Measurements from ENCODE around the gene TIMM17A. TPM values are rescaled to one million over a fixed set of nuclear protein-coding genes. Genes with fewer than 3 reads are reported as not detected.

The TIMM17A gene
- total and polyA plus RNA-seq, 7 donors = 45.4 to 176 (median 82.6) TPM

DNA sequence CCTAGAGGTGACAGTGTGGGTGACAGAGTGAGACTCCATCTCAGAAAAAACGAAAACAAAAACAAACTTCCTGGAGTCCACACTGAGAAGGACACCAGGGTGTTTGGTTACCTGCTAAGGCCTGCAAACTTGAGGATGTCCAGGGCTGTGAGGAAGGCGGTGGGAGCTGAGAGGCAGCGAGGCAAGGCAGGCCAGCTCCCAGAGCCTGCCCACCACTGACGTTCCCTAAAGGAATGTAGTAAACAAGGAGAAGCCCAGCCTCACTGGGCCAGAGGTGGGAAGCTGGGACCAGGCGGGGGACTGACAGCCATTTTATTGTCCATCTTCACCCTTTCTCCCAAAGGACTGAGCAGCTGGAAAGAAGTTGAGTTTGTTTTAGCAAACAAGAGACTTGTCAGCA is 42.5 kb upstream of the TIMM17A start:
- H3K27me3 ChIP-seq (ENCODE audit: insufficient read depth in 3 of 3, low read length in 2 of 3) = no peaks in the 10 kb centered on the region
- H3K27ac ChIP-seq = no peak overlapping the region
- 53 to 77% (median 59%) methylated on average over 5 of the region's 5 CpGs for WGBS, 3 donors
- TF ChIP-seq, protein P1, sequence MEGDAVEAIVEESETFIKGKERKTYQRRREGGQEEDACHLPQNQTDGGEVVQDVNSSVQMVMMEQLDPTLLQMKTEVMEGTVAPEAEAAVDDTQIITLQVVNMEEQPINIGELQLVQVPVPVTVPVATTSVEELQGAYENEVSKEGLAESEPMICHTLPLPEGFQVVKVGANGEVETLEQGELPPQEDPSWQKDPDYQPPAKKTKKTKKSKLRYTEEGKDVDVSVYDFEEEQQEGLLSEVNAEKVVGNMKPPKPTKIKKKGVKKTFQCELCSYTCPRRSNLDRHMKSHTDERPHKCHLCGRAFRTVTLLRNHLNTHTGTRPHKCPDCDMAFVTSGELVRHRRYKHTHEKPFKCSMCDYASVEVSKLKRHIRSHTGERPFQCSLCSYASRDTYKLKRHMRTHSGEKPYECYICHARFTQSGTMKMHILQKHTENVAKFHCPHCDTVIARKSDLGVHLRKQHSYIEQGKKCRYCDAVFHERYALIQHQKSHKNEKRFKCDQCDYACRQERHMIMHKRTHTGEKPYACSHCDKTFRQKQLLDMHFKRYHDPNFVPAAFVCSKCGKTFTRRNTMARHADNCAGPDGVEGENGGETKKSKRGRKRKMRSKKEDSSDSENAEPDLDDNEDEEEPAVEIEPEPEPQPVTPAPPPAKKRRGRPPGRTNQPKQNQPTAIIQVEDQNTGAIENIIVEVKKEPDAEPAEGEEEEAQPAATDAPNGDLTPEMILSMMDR (IDR thresholded peaks at IDR 0.05) = no peak
- peaks cover 29% of the 10 kb centered on the region for H3K4me1 ChIP-seq
- intact Hi-C loops (cut with DNase I) = no loop called here
- no peak for ATAC-seq
- peak in 1 of 2 donors; percentile 54 for DNase-seq
- peaks cover 0 to 4% of the 10 kb centered on the region in 2 donors for H3K36me3 ChIP-seq (ENCODE audit: insufficient read depth in 1 of 2, low read depth in 1 of 2)
- no peak overlapping the region for H3K4me3 ChIP-seq
- H3K9me3 ChIP-seq = no peaks in the 10 kb centered on the region

DNA sequence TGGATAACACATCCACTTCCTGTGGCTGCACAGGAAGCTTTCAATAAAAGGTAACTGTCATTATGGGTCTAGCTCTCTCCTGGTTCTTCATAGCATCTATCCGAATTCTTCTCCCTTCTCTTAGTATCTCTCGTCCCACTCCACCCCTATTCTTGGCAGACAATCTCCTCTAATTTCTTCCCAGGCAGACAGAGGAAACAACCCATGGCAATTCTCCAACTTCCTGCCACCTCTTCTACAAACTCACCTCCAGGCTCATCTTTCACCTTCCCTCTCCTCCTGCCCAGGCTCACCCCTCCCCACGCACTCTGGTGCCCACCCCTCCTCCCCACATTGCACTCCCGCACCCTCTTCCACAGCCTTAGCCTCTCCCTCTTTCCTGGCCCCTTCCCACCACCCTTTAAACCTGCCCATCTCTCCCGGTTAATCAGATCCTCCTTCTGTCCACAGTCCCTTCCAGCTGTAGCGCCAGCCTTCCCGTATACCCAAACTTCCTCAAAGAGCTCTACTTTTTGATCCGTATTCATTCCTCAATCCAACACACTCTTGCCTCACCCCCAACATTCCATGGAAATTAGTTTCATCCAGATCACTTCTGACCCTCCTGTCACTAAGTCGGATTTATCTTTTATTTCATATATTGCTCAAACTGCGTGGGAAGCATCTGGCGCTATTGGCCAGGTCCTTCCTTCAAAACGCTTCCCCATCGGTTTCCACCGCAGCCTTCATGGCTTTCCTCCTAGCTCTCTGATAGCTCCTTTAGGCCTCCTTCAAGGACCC is 40.7 kb upstream of the TIMM17A start:
- Histone ChIP-seq H3K27me3 (ENCODE audit: insufficient read depth in 3 of 3, low read length in 2 of 3) (no peaks in the 10 kb centered on the region), H3K9me3 (no peaks in the 10 kb centered on the region), H3K27ac (peak overlapping the region; percentile 39), H3K4me3 (no peak overlapping the region), H3K4me1 (peaks cover 40% of the 10 kb centered on the region), H3K36me3 (ENCODE audit: insufficient read depth in 1 of 2, low read depth in 1 of 2) (peaks cover 0 to 4% of the 10 kb centered on the region in 2 donors)
- TF ChIP-seq, protein P1 (IDR thresholded peaks at IDR 0.05) = no peak
- DNase-seq (peak in 1 of 2 donors; percentile 10), ATAC-seq (no peak)
- intact Hi-C loops (cut with DNase I) = no loop called here
- 70 to 86% (median 72%) methylated on average over 13 to 14 of the region's 14 CpGs for WGBS, 3 donors

GRCh38 chr1:201916649-201917249 is 38.6 kb upstream of the TIMM17A start:
- Histone ChIP-seq H3K27ac (peak overlapping the region; percentile 63), H3K36me3 (ENCODE audit: insufficient read depth in 1 of 2, low read depth in 1 of 2) (peaks cover 0 to 4% of the 10 kb centered on the region in 2 donors), H3K9me3 (no peaks in the 10 kb centered on the region), H3K4me1 (peaks cover 45% of the 10 kb centered on the region), H3K4me3 (no peak overlapping the region), H3K27me3 (ENCODE audit: insufficient read depth in 3 of 3, low read length in 2 of 3) (no peaks in the 10 kb centered on the region)
- WGBS, 3 donors = 30 to 40% (median 35%) methylated on average over 11 of the region's 11 CpGs
- TF ChIP-seq, protein P1 (IDR thresholded peaks at IDR 0.05) = no peak
- intact Hi-C loops (cut with DNase I) = no loop called here
- DNase-seq = peak; percentile 74 to 88
- ATAC-seq = peak; percentile 52 to 82 (median 76)

DNA sequence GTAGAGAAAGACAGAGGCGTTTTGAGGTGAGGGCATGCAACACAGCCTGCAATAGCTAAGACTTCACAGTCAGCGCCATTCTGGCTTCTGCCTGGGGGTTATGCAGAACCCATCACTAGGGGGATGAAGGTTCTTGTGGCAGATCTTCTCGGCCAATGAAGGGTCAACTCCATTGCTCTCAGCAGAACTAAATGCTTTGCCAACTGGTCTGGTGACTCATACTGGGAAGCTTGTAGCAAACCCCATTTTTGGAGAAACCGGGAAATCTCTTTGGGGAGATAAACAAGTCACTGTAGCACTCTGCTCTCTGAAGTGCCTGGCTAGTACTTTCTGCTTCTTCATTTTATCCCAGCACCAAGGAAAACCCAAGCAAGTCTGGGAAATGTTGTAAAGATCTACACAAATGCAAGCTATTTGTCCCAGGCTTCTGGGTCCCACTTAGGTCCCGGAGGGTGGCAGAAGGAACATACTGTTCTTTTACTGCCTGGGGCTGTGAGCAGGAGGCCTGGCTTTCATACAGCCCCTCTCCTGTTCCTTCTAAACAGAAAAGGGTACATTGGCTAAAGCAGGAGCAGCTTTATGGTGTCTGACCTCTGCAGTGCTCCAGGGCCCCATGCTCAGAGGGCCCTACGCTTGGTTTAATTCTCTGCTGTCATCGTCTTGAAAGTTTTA is 37.8 kb upstream of the TIMM17A start:
- peaks cover 50% of the 10 kb centered on the region for H3K4me1 ChIP-seq
- intact Hi-C loops (cut with DNase I) = no loop called here
- no peak overlapping the region for H3K4me3 ChIP-seq
- DNase-seq = peak in 1 of 2 donors; percentile 46
- peak; percentile 37 to 73 (median 48) for ATAC-seq
- 46 to 69% (median 53%) methylated on average over 7 of the region's 7 CpGs for WGBS, 3 donors
- no peaks in the 10 kb centered on the region for H3K27me3 ChIP-seq (ENCODE audit: insufficient read depth in 3 of 3, low read length in 2 of 3)
- H3K9me3 ChIP-seq = no peaks in the 10 kb centered on the region
- H3K27ac ChIP-seq = peak overlapping the region; percentile 63
- peaks cover 0 to 4% of the 10 kb centered on the region in 2 donors for H3K36me3 ChIP-seq (ENCODE audit: insufficient read depth in 1 of 2, low read depth in 1 of 2)
- TF ChIP-seq, protein P1 (IDR thresholded peaks at IDR 0.05) = no peak

Measured in psoas muscle (tissue), 8 donors.